Measurements from ENCODE around the gene UBE2J2. TPM values are rescaled to one million over a fixed set of nuclear protein-coding genes. Genes with fewer than 3 reads are reported as not detected.

UBE2J2 gene
- total and polyA plus RNA-seq, 2 of the 13 experiments (the other 11 are each of a cell fraction or from before 2014, with no cell fraction given), result 25.4 to 29.4 TPM

GRCh38 chr1:1238702-1239178, 34.9 kb downstream of the UBE2J2 start:
- peak; percentile 16 for ATAC-seq
- CTCF ChIA-PET (ENCODE audit: low intra/inter-chr PET ratio, low total read pairs), result no interaction called here
- 3% methylated on average over 7 of the region's 19 CpGs for WGBS (ENCODE audit: low lambda C conversion rate)
- H3K79me2 ChIP-seq (ENCODE audit: insufficient read depth, low read length), result no peaks in the 10 kb centered on the region
- H4K20me1 ChIP-seq (ENCODE audit: insufficient read depth, low read length), result no peaks in the 10 kb centered on the region
- no TSS peak for BruUV-seq (replicated peaks)
- H3K27ac ChIP-seq (ENCODE audit: extremely low read length, insufficient read depth, low read length), result peak overlapping the region; percentile 48
- peak overlapping the region; percentile 62 for H3K9ac ChIP-seq (ENCODE audit: insufficient read depth, low read depth, low read length)
- peak overlapping the region; percentile 87 for H3K4me2 ChIP-seq (ENCODE audit: low read depth, low read length)
- no peak for DNase-seq (ENCODE audit: low spot score)
- in situ Hi-C loops (cut with HindIII; ENCODE audit: extremely low pct_ligation_motif_present, low pct_unique_long_range_greater_than_20kb) (no loop called here), intact Hi-C loops (cut with micrococcal nuclease; ENCODE audit: unreplicated experiment) (loop anchor here (10.0 kb wide), 2 partner anchors 64 to 234 kb away; partner anchors contain the start of genes HES4 and TTLL10)
- H3K36me3 ChIP-seq (replicated peaks in 1 of 2; ENCODE audit: control insufficient read depth in 1 of 2, insufficient read depth in 2 of 2, low read length in 2 of 2), result no peaks in the 10 kb centered on the region
- peak overlapping the region; percentile 39 to 80 (median 47); a peak in 5 of 6 replicates for H3K4me3 ChIP-seq (replicated peaks in 1 of 3; ENCODE audit: insufficient read depth in 1 of 3, low read depth in 2 of 3, low read length in 3 of 3)
- H3K27me3 ChIP-seq (ENCODE audit: control insufficient read depth in 1 of 2, insufficient read depth in 2 of 2, low read length in 2 of 2), result no peaks in the 10 kb centered on the region; a peak in 1 of 5 replicates
- peaks cover 73% of the 10 kb centered on the region for H3K4me1 ChIP-seq (ENCODE audit: insufficient read depth, low read length)
- FAIRE-seq, result no peak
- no peak overlapping the region for H2AFZ ChIP-seq (ENCODE audit: low read length)
- H3K9me3 ChIP-seq (ENCODE audit: low read length), result no peaks in the 10 kb centered on the region
- POLR2A ChIA-PET, result interaction anchor here (0.6 to 3.3 kb wide), 9 partner anchors 8 to 219 kb away, joined by 3 to 26 read pairs (median 4); partner anchors contain the start of genes AGRN and UBE2J2
- 0 out of 2 replicates have a peak, but pooled peaks have one; percentile 3 for TF ChIP-seq PITX1 (CRISPR knock-in tag; IDR thresholded peaks at IDR 0.05)
- TF ChIP-seq HES4 (CRISPR knock-in tag; IDR thresholded peaks at IDR 0.05; ENCODE audit: borderline replicate concordance), result 0 out of 2 replicates have a peak, but pooled peaks have one; percentile 20
- no peak for TF ChIP-seq EP300 (IDR thresholded peaks at IDR 0.05; ENCODE audit: low read depth in 2 of 2, low read length in 2 of 2)
- TF ChIP-seq EP300 (CRISPR knock-in tag; IDR thresholded peaks at IDR 0.05; ENCODE audit: borderline replicate concordance), result no peak
- TF ChIP-seq SMARCC2 (IDR thresholded peaks at IDR 0.05), result no peak
- no peak for TF ChIP-seq YY1 (IDR thresholded peaks at IDR 0.05; ENCODE audit: insufficient read depth, insufficient replicate concordance, low read depth, low read length)
- TF ChIP-seq ZNF224 (CRISPR knock-in tag; IDR thresholded peaks at IDR 0.05), result 0 out of 2 replicates have a peak, but pooled peaks have one; percentile 12
- TF ChIP-seq TCF12 (IDR thresholded peaks at IDR 0.05), result no peak
- TF ChIP-seq TCF12 (CRISPR knock-in tag; IDR thresholded peaks at IDR 0.05), result 0 out of 2 replicates have a peak, but pooled peaks have one; percentile 50
- TF ChIP-seq ZNF274 (CRISPR knock-in tag; IDR thresholded peaks at IDR 0.05), result peak; percentile 22; the same call in 1 of the 2 replicates
- TF ChIP-seq GLI4 (CRISPR knock-in tag; IDR thresholded peaks at IDR 0.05; ENCODE audit: borderline replicate concordance), result 0 out of 2 replicates have a peak, but pooled peaks have one; percentile 3
- TF ChIP-seq MTA3 (CRISPR knock-in tag; IDR thresholded peaks at IDR 0.05), result no peak
- TF ChIP-seq ELF1 (CRISPR knock-in tag; IDR thresholded peaks at IDR 0.05), result no peak
- TF ChIP-seq ZNF891 (CRISPR knock-in tag; IDR thresholded peaks at IDR 0.05), result 0 out of 2 replicates have a peak, but pooled peaks have one; percentile 6
- no peak for TF ChIP-seq NCOA1 (CRISPR knock-in tag; IDR thresholded peaks at IDR 0.05)
- TF ChIP-seq PCBP1 (IDR thresholded peaks at IDR 0.05; ENCODE audit: borderline replicate concordance, low read depth, low read length), result no peak
- TF ChIP-seq ZNF800 (CRISPR knock-in tag; IDR thresholded peaks at IDR 0.05), result peak; percentile 34; the same call in 1 of the 2 replicates
- TF ChIP-seq, protein P1, sequence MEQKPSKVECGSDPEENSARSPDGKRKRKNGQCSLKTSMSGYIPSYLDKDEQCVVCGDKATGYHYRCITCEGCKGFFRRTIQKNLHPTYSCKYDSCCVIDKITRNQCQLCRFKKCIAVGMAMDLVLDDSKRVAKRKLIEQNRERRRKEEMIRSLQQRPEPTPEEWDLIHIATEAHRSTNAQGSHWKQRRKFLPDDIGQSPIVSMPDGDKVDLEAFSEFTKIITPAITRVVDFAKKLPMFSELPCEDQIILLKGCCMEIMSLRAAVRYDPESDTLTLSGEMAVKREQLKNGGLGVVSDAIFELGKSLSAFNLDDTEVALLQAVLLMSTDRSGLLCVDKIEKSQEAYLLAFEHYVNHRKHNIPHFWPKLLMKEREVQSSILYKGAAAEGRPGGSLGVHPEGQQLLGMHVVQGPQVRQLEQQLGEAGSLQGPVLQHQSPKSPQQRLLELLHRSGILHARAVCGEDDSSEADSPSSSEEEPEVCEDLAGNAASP (CRISPR knock-in tag; IDR thresholded peaks at IDR 0.05; ENCODE audit: borderline replicate concordance), result no peak
- TF ChIP-seq CREB3 (CRISPR knock-in tag; IDR thresholded peaks at IDR 0.05), result 0 out of 2 replicates have a peak, but pooled peaks have one; percentile 17
- no peak for TF ChIP-seq SRF (IDR thresholded peaks at IDR 0.05; ENCODE audit: low read depth, low read length)

Data from HepG2 (cell line).